Fibroblast of skin of right quadriceps (primary cell): ENCODE data around the gene HOXD3.
A peak's percentile ranks its signal among the peaks of the same experiment; 100 is the strongest.

Experiments used
- DNase-seq: peaks from one replicate; pipeline ENCODE4 v3.0.0-alpha.2; 2013

HOXD3 gene

DNA sequence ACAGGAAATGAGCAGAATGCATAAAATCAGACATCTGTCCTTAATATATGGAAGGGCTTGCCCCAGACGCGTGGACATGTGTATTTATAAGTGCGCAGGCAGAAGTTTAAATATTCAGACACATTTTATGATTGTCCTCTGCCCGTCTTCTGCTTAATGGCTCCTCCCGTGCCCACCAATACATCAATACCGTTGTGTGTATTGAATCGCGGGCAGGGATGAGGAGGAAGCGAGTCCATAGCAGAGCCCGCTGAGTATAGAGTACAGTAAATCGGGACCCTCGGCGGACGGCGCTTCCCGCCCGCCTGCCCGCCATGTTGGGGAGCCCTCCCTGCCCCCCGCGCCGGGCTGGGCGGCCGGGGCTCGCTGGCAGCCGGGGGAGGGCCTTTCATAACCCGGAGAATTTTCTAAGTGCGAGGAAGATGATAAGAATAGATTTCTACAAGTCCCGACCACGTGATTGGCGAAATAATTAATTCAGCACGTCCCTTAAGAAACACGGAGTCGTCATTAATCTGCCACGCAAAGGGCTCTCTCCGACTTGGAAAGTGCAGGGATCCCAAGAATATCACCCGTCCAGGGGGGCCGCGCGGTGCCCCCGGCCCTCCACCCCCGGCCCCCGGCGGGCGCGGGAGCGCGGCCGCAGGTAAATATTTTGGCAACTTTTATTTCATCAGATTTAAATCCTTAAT, at the start of gene HOXD3:
HOXD3 (plus strand) TSS at position 501 of the 692 bp plus-strand sequence. CDS start 11,808 bp downstream, outside the sequence.
- peak; percentile 51 for DNase-seq

DNA sequence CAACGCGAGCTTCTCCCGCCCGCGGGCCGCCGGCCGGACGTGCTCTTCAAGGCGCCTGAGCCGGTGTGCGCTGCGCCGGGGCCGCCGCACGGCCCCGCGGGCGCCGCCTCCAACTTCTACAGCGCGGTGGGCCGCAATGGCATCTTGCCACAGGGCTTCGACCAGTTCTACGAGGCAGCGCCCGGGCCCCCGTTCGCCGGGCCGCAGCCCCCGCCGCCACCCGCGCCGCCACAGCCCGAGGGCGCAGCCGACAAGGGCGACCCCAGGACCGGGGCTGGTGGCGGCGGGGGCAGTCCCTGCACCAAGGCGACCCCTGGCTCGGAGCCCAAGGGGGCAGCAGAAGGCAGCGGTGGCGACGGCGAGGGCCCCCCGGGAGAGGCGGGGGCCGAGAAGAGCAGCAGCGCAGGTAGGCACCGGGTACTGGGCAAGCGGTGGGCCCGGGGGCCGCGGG, 49.4 kb upstream of the HOXD3 start:
- DNase-seq = no peak

DNA sequence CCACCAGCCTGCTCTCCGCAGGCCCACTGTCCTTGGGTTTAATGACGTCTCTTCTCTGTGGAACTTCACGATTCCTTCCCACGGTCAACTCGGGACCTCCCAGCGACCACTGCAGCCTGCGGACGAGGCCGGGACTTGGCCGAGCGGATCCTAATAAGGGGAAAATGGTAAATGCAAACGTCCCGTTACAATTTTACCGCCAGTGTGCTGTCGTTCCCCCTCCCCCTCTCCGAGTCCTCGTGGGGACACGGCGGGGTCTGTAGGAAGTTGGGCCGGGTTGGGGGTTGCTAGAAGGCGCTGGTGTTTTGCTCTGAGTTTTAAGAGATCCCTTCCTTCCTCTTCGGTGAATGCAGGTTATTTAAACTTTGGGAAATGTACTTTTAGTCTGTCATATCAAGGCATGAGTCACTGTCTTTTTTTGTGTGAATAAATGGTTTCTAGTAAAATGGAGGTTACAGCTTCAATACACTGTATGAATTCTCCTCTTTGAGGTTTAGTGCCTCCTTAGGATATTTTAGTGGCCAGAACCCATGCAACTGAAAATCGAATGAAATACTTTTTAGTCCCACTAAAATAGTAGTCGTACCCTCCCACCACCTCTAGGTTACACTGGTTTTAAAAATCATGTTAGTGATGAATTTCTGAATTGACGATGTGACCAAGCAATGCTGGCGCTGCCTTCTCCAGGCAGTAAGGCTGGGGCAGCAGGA, 47.8 kb upstream of the HOXD3 start:
- DNase-seq = no peak

- DNase-seq = no peak
Measured at GRCh38 chr2:176109946-176110345, 47.2 kb upstream of the HOXD3 start.

DNA sequence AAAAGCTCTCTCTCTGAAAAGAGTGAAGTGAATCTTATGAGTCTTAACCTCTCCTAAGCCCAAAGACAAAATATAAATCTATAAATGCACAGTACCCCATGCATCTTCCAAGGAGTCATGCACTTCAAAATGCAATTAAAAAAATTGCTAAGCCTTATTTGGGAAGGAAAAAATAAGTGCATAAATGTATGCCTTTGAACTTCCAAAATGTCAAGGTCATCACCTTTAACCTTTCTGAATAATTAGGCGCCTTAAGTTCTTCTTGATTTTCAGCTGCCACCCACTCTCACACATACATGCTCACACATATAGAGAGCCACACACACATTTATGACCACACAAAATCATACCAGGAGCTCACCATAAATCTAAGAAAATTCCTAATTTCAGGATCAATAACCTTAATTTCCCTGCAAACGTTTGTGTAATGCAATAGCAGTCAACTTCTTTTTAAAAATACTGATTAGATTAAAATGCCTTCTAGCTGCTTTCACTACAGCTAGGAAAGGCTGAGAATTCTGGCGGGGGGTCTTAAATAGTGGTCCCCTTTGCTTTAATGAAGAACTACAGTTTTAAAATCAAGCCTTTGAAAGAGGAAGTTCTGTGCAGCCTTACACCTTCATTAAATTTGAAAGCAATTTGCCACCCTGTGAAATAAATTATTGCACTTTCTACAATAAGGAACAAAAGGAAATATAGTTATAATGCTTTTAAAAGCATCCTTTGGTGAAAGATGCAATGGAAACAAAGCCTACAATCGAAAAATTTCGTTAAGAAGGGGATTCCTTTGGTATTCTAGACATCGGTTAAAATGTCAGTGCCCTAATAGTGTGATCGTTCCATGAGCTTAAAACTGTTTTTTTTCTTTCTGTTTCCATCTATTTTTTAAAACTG, 46.4 kb upstream of the HOXD3 start:
- no peak for DNase-seq

DNA sequence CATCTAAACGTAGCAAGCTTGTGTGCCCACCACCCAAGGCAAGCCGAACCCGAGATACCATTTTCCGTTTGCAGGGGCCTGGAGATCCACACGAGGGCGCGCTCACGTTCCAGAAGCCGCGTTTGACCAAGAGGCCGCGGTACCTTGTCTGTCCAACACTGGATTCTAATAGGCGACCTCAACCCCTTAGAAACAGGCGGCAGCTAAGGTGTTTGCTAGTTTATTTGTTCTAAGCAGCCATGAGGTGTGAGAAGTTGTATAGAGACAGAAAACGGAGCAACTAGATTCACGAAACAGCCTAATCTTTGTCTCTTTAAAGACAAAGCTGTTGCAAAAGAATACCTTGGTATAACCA, 45.8 kb upstream of the HOXD3 start:
- peak; percentile 47 for DNase-seq

DNA sequence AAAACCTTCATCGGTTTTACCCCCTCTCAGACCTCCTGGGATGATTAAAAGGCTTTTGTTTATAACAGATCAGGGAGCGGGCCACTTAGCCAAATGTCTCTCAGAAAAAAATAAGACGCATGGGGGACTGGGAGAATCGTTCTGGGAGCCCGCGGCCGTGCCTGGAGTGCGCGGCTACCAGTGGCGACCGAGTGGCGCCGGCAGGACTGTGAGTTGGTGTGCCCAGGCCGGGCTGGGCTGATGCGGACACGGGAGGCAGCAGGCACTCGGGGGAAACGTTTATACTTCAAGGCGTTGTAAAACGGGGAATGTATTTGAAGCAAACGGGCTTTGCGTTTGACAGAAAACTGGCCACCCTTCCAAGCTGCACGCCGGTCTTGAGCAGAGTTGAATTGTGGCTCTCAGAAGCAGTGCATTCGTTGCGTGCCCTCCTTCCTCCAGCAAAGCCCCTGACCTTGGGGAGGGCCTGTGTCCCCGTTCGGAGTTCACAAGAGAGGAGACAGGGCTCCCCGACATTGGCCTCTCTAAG, 45.2 kb upstream of the HOXD3 start:
- no peak for DNase-seq

DNA sequence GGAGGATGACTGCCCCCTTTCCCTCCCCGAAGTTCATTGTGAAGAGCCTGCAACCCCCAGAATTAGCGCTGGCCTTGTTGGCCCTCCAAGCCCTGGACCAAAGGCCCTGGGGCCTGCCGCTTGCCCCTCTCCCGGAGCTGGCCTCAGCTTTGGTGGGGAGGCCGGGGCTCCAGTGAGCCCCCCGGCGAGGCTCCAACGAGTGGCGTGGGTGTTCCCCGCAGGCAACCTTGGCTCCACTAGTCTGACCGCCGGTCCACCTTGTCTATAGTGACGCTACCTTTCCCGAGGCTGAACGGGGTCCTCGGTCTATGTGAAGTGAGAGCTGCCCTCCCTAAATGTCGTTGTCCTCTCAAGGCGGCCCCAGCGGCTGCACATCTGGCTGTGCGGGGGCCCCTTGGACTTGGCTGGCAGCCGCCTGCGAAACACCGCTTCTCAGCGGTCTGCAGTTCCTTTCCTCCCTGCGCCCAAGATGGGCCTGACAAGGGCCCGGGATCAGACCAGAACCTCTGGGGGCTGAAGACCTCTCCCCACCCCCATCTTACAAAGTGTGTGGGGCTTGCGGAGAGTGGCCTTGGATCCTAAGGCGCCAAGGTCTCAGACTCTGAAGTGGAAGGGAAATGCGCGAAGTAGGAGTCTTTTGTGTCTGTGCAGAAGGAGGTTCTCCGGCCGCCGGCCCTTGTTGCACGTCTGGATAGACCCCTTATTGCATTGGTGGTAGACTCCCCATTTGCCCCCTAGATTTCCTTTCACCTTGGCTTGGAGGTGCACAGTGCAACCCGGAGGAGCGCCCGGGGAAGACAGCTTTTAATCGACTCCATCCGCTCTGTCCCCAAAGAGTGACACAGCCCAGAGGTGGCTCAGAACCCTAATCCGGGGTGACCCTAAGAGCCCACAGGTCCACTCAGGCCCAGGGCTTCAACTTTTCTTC, 44.5 kb upstream of the HOXD3 start:
- DNase-seq = no peak

DNA sequence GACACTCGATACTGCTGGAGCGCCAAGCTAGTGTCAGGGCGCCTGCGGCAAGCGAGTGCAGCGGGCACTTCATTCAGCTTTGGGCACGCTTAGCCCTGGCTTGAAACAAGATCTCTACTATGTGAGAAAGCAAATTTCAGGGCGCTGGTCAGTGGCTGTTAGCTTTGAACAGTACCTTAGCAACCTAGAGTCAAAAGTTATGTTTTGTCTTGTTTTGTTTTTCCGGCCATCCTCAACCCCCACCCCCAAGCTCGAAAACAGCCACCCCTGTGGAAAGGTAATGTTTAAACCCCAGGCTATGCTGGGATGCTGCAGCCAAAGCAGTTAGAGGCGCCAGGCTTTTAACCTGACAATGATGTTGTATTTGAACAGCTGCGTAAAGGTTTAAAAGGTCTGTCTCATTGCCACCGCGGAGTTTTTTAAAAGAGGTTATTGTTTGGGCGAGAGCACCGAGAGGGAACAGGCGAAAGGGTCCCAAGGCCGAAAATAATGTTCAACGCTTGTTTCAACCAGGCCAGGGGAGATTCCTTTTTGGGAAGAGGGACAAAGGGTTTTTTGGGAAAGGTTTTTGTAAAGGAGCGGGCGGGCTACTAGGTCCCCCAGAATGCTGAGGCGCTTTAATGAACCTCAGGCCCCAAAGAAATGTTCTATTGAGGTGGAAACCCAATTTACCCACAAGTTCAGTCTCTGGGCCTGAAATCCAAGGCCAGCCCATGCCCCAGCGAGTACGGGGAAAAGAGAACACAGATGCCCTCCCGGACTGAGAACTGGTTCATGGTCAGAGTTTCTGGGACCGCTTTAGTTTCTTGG, 42.8 kb upstream of the HOXD3 start:
- no peak for DNase-seq

DNA sequence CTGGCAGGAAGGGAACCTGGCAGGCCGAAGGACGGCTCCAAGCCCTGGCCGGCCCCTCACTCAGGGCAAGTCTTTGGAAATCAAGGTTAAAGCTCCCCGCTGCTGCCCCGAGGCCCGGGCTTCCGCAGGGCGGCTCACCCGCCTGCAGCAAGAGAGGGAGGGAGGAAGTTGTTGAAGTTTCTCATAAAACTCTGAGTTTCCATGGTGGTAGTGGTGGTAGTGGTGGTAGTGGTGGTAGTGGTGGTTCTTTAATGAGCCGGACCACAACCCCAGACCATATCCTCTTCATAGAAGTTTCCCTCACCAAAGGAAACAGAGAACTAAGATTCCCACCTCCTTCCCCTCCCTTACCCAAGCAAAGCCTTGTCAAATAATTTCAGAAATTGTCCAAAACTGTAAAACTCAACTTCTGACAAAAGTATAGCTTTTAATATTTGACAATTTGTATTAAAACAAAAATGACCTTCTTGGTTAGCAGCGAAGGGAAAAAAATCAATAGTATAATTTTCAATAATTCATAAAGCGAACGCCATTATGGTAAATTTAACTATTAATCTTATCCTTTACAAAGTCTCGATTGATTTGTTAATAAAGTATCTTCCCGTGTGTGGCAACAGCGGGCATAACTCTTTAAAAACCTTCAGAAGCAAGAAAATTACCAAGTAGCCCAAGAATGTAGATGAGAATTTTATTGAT, 42.0 kb upstream of the HOXD3 start:
- no peak for DNase-seq

DNA sequence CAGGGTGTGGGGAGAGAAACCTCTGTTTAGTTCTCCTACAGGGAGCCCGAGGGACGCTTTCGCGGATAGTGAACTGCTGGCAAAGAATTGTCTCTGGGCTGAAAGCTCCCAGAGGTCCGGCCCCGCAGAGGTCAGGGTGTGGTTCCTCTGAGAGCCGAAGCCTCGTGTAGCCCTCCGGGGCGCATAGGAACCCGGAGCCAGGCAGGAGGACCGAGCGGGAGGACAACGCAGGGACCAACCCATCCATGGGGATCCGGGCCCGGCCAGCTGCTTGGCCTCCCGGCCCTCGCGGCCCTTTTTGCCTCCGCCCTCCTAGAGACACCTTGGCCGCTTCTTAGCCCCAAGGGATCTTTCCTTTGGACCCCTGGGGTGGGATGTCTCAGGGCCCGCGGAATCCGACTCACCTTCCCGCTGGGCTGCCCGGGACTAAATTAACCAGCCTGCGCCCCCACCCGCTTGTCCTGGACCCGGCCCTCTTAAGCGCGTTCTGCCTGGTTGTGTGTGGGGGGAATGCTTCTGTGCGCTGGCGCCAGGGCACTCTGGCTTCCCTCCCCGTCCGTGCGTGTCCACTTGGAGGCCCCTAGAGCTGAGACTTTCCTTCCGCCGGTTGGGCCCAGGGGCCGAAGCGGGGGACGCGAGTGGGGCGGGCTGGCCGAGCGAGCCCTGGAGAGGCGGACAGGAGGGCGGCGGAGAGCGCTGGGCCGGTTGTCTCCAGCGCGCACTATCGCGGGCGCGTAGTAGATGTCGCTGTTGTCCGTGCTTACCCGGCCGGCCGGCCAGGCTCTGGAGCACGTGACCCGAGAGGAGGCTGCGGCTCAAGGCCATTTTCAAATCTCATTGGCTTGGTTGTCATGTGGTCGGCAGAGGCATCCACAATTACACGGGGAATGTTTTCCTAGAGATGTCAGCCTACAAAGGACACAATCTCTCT, 41.0 kb upstream of the HOXD3 start, which contains the start of gene HOXD10:
HOXD10 (plus strand) TSS at position 896 of the 931 bp plus-strand sequence. CDS start 56 bp downstream, outside the sequence.
- DNase-seq = peak; percentile 77

DNA sequence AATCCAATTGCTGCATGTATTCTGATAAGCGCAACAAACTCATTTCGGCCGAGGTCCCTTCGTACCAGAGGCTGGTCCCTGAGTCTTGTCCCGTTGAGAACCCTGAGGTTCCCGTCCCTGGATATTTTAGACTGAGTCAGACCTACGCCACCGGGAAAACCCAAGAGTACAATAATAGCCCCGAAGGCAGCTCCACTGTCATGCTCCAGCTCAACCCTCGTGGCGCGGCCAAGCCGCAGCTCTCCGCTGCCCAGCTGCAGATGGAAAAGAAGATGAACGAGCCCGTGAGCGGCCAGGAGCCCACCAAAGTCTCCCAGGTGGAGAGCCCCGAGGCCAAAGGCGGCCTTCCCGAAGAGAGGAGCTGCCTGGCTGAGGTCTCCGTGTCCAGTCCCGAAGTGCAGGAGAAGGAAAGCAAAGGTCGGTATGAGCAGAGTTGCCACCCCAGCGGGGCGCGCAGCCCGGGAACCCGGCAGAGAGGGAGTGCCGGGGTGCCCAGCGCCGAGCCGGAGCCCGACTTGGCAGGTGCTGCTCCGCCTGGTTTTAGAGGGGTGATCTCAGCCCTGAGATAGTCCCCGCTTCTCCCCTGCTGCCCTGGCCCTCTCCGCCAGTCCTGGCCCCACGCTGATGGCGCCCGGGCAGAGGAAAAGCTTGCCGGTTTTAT, 39.8 kb upstream of the HOXD3 start:
- DNase-seq = no peak

DNA sequence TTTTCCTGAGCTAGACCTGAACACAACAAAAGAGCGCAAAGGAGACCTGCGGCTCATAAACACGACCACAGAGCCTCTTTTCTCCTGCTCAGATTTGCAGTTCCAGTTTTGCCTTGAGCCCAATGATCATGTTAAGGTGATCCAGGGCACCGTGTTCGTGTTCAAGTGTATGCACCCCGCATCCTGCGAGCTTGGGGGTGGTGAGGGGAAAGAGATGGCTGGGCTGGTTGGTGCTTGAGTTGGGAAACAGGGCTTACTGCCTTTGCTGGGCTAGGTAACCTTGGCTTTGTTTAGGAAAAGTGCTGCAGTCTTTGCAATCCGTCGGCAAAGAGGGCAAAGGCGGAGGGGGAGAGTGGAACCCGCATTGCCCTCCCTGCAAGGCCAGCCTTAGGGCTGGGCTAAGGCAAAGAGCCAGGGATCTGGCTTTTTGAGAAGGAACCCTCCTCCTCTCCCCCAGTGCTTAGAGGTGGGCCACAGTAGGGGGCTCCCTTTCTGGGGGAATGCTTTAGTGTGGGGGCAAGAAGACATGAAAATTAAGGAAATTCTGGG, 39.2 kb upstream of the HOXD3 start:
- DNase-seq = no peak

DNA sequence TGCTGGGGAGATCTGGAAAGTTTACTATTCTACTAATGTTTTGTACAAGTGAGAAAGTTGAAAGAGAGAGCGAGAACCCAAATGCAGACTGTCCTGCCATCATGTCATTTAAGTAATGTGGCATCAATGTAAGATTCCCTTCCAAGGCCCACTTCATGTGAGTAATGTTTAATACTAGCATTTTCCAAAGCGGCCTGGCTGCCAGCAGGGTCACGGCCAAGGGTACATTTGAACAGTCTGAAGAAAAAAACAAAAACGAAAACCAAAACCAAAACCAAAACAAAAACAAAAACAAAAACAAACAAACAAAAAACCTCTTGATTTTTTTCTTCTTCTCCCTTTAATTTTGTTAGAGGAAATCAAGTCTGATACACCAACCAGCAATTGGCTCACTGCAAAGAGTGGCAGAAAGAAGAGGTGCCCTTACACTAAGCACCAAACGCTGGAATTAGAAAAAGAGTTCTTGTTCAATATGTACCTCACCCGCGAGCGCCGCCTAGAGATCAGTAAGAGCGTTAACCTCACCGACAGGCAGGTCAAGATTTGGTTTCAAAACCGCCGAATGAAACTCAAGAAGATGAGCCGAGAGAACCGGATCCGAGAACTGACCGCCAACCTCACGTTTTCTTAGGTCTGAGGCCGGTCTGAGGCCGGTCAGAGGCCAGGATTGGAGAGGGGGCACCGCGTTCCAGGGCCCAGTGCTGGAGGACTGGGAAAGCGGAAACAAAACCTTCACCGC, 38.3 kb upstream of the HOXD3 start:
- peak; percentile 58 for DNase-seq

GRCh38 chr2:176120364-176121189, 36.5 kb upstream of the HOXD3 start:
- DNase-seq = no peak

DNA sequence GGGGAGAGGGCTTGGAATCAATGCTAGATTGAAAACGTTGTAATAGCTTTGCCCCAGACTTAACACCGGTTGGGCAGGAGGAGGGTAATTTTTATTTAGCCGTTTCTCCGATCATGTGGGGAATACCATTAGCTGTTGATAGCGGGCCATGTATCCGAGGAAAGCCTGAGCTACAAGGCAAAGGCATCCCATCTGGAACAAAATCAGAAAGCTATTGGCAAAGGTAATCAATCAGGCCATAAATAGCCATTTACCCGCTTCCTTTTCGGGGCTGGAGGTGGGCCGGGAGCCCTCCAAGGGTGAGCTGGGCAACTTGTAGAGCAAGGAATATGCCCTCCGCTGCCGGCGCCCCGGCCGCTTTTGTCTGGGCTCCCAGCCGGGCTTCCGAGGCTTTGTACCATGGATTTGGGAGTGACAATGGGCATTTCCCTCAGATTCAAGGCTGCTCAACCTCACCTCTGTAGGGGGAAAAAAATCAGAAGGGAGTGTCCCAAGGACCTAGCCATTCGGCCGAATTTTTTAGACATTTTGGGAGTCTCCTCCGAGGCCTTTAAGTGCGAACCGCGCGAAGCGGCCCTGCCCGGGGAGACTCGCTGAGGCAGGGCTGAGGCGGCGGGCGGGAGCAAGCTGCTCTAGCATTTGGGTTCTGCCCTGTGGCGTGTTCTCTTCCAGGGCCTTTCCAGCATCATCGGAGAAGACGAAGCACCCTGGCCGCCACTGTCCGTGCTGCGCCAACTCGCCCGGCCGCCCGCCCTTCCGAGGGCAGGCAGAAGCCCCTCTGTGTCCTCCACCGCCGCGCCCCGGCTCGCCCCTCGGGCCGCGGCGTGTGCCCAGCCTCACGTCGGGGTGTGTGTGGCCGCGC, 35.7 kb upstream of the HOXD3 start:
- DNase-seq = no peak
